ENCODE results near the gene ZNF460. TPM values are rescaled to one million over a fixed set of nuclear protein-coding genes. Genes with fewer than 3 reads are reported as not detected.

The ZNF460 gene
- total and polyA plus RNA-seq, 2 donors (not counting 1 experiment from before 2014, with no cell fraction given) = 13.1 to 78.1 TPM

DNA sequence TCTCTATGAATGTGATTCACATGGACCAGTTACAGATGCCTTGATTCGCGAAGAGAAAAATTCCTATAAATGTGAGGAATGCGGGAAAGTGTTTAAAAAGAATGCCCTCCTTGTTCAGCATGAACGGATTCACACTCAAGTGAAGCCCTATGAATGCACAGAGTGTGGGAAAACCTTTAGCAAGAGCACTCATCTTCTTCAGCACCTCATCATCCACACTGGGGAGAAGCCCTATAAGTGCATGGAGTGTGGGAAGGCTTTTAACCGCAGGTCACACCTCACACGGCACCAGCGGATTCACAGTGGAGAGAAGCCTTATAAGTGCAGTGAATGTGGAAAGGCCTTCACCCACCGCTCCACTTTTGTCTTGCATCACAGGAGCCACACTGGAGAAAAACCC, 47.7 kb downstream of the ZNF460 start:
- Histone ChIP-seq H3K36me3 (ENCODE audit: control insufficient read depth, insufficient read depth, low read length) (peaks cover 13% of the 10 kb centered on the region), H3K4me3 (replicated peaks in 1 of 4; ENCODE audit: control extremely low read depth in 1 of 4, insufficient read depth in 1 of 4, low read depth in 3 of 4, low read length in 4 of 4) (no peak overlapping the region), H3K9me3 (ENCODE audit: control insufficient read depth, insufficient read depth, low read depth, low read length) (no peaks in the 10 kb centered on the region), H3K27ac (ENCODE audit: insufficient read depth, low read length) (no peak overlapping the region), H3K4me1 (ENCODE audit: control insufficient read depth, extremely low read depth, insufficient read depth, low read length) (no peaks in the 10 kb centered on the region), H3K79me2 (ENCODE audit: control insufficient read depth, insufficient read depth, low read length) (peaks cover 3% of the 10 kb centered on the region), H3K27me3 (ENCODE audit: control insufficient read depth, insufficient read depth, low read length) (no peaks in the 10 kb centered on the region), H3K4me2 (ENCODE audit: extremely low read depth, insufficient read depth, low read length) (no peak overlapping the region), H2AFZ (ENCODE audit: low read length) (no peak overlapping the region), H4K20me1 (ENCODE audit: control insufficient read depth, extremely low read depth, insufficient read depth, low read length) (no peaks in the 10 kb centered on the region), H3K9ac (ENCODE audit: insufficient read depth, low read length) (no peak overlapping the region)
- no peak for TF ChIP-seq EZH2 (IDR thresholded peaks at IDR 0.05; ENCODE audit: low read length, missing control alignments)
- TF ChIP-seq, protein P1, sequence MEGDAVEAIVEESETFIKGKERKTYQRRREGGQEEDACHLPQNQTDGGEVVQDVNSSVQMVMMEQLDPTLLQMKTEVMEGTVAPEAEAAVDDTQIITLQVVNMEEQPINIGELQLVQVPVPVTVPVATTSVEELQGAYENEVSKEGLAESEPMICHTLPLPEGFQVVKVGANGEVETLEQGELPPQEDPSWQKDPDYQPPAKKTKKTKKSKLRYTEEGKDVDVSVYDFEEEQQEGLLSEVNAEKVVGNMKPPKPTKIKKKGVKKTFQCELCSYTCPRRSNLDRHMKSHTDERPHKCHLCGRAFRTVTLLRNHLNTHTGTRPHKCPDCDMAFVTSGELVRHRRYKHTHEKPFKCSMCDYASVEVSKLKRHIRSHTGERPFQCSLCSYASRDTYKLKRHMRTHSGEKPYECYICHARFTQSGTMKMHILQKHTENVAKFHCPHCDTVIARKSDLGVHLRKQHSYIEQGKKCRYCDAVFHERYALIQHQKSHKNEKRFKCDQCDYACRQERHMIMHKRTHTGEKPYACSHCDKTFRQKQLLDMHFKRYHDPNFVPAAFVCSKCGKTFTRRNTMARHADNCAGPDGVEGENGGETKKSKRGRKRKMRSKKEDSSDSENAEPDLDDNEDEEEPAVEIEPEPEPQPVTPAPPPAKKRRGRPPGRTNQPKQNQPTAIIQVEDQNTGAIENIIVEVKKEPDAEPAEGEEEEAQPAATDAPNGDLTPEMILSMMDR (conservative IDR thresholded peaks at IDR 0.05 in 1 of 2, IDR thresholded peaks at IDR 0.05 in 1 of 2; ENCODE audit: low read depth in 1 of 2, low read length in 2 of 2) = no peak
- no peak for DNase-seq (ENCODE audit: low read depth in 2 of 2)

DNA sequence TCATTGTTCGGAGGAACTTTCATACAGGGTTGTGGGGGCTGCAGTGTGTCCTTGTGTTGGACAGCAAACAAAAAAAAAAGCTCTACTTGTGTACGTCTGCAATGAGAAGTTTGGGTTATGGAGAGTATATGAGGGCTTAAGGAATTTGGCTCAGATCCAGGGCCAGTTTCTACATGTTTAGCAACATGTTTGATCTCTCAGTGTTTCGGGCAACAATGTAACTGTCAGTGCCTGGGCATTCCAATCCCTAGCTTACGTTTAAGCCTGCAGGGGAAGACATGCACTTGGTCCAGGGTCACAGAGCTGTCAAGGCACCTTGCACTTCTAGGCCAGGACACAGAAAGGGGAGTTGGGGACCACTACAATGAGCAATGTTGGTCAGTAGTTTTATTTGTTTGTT, 53.9 kb downstream of the ZNF460 start:
- no peaks in the 10 kb centered on the region for H3K79me2 ChIP-seq (ENCODE audit: control insufficient read depth, insufficient read depth, low read length)
- no peak overlapping the region for H3K4me2 ChIP-seq (ENCODE audit: extremely low read depth, insufficient read depth, low read length)
- no peak overlapping the region for H3K9ac ChIP-seq (ENCODE audit: insufficient read depth, low read length)
- H3K36me3 ChIP-seq (ENCODE audit: control insufficient read depth, insufficient read depth, low read length) = peaks cover 1% of the 10 kb centered on the region
- no peaks in the 10 kb centered on the region for H3K27me3 ChIP-seq (ENCODE audit: control insufficient read depth, insufficient read depth, low read length)
- TF ChIP-seq EZH2 (IDR thresholded peaks at IDR 0.05; ENCODE audit: low read length, missing control alignments) = no peak
- TF ChIP-seq, protein P1 (conservative IDR thresholded peaks at IDR 0.05 in 1 of 2, IDR thresholded peaks at IDR 0.05 in 1 of 2; ENCODE audit: low read depth in 1 of 2, low read length in 2 of 2) = no peak
- H3K27ac ChIP-seq (ENCODE audit: insufficient read depth, low read length) = no peak overlapping the region
- no peaks in the 10 kb centered on the region for H4K20me1 ChIP-seq (ENCODE audit: control insufficient read depth, extremely low read depth, insufficient read depth, low read length)
- no peaks in the 10 kb centered on the region for H3K9me3 ChIP-seq (ENCODE audit: control insufficient read depth, insufficient read depth, low read depth, low read length)
- no peak overlapping the region for H2AFZ ChIP-seq (ENCODE audit: low read length)
- DNase-seq (ENCODE audit: low read depth in 2 of 2) = peak in 1 of 2 donors; percentile 26
- no peaks in the 10 kb centered on the region for H3K4me1 ChIP-seq (ENCODE audit: control insufficient read depth, extremely low read depth, insufficient read depth, low read length)
- no peak overlapping the region for H3K4me3 ChIP-seq (replicated peaks in 1 of 4; ENCODE audit: control extremely low read depth in 1 of 4, insufficient read depth in 1 of 4, low read depth in 3 of 4, low read length in 4 of 4)

DNA sequence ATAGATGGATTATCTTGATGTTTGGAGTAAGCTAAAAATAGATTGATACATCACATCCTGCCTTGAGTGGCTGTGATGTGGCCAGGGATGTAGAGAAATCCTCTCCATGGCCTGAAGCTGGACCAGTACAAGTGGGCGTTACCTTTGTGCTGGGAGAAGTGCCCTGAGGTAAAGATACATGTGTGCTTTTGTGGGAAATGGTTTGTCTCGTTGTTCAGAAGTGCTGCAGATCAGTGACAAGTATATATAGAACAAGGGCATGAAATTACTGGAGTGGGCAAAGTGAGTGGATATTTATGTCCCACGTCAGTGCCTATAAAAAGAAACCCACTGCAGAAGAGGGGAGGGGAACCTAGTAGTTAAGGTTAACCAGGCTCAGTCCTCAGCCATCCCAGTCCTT, 58.6 kb downstream of the ZNF460 start:
- no peak overlapping the region for H2AFZ ChIP-seq (ENCODE audit: low read length)
- no peaks in the 10 kb centered on the region for H4K20me1 ChIP-seq (ENCODE audit: control insufficient read depth, extremely low read depth, insufficient read depth, low read length)
- peak overlapping the region; percentile 45 for H3K4me2 ChIP-seq (ENCODE audit: extremely low read depth, insufficient read depth, low read length)
- no peaks in the 10 kb centered on the region for H3K79me2 ChIP-seq (ENCODE audit: control insufficient read depth, insufficient read depth, low read length)
- no peaks in the 10 kb centered on the region for H3K9me3 ChIP-seq (ENCODE audit: control insufficient read depth, insufficient read depth, low read depth, low read length)
- H3K4me1 ChIP-seq (ENCODE audit: control insufficient read depth, extremely low read depth, insufficient read depth, low read length) = no peaks in the 10 kb centered on the region
- DNase-seq (ENCODE audit: low read depth in 2 of 2) = peak; percentile 12 to 22
- no peak overlapping the region for H3K9ac ChIP-seq (ENCODE audit: insufficient read depth, low read length)
- TF ChIP-seq EZH2 (IDR thresholded peaks at IDR 0.05; ENCODE audit: low read length, missing control alignments) = no peak
- TF ChIP-seq, protein P1 (conservative IDR thresholded peaks at IDR 0.05 in 1 of 2, IDR thresholded peaks at IDR 0.05 in 1 of 2; ENCODE audit: low read depth in 1 of 2, low read length in 2 of 2) = no peak
- H3K4me3 ChIP-seq (replicated peaks in 1 of 4; ENCODE audit: control extremely low read depth in 1 of 4, insufficient read depth in 1 of 4, low read depth in 3 of 4, low read length in 4 of 4) = no peak overlapping the region
- no peaks in the 10 kb centered on the region for H3K27me3 ChIP-seq (ENCODE audit: control insufficient read depth, insufficient read depth, low read length)
- H3K36me3 ChIP-seq (ENCODE audit: control insufficient read depth, insufficient read depth, low read length) = no peaks in the 10 kb centered on the region
- H3K27ac ChIP-seq (ENCODE audit: insufficient read depth, low read length) = no peak overlapping the region

Measured in fibroblast of lung (primary cell).